PC-3 (cell line): Measurements from ENCODE around the gene TAF6. TPM values are rescaled to one million over a fixed set of nuclear protein-coding genes. Genes with fewer than 3 reads are reported as not detected.

Experiments used
- ATAC-seq: fragments of 200-7000 bp; cut with Tn5 transposase; 2 replicates; pipeline ENCODE4 v1.9.1; 2020; ENCODE audit warnings: mild to moderate bottlenecking, moderate library complexity
- BruUV-seq: library from RNA; stranded (reverse); fragments of 400-500 nt; replicated peaks from 2 replicates; lab custom pipeline; 2021; lab: Mats Ljungman, UMichigan
- CTCF ChIA-PET: fragments of 300-600 bp; sonication (Branson Sonifier 250); formaldehyde crosslinking; loops from one replicate; lab custom pipeline; 2022; ENCODE audit warnings: antibody characterized with exemption; lab: Charles Lee
- POLR2A ChIA-PET: fragments of 300-600 bp; sonication (Branson Sonifier 250); formaldehyde crosslinking; loops from one replicate; lab custom pipeline; 2022; ENCODE audit warnings: antibody characterized with exemption; ENCODE audit not compliant: unreplicated experiment; lab: Charles Lee
- DNase-seq: peaks from one replicate; pipeline ENCODE4 v3.0.0-alpha.2; 2015
- H2AFZ ChIP-seq: fragments of 300-600 bp; sonication (generic); 2 replicates; pipeline ENCODE4 v1.6.0; 2016; ENCODE audit warnings: antibody characterized with exemption, low read length
- H3F3A ChIP-seq: fragments of 300-600 bp; sonication (generic); one replicate; pipeline ENCODE4 v1.6.0; 2017; ENCODE audit warnings: antibody characterized with exemption, low read length, control low read depth, mild to moderate bottlenecking; ENCODE audit not compliant: unreplicated experiment
- H3K27ac ChIP-seq: fragments of 300-600 bp; sonication (generic); 2 replicates; pipeline ENCODE4 v1.5.1; 2016; ENCODE audit warnings: mild to moderate bottlenecking, low read length
- H3K27me3 ChIP-seq: fragments of 300-600 bp; sonication (generic); 2 replicates; pipeline ENCODE4 v1.6.1; 2016; ENCODE audit warnings: low read length, mixed read lengths
- H3K36me3 ChIP-seq: fragments of 300-600 bp; sonication (generic); 2 replicates; pipeline ENCODE4 v1.6.1; 2016; ENCODE audit warnings: low read depth, mixed run types, low read length, mixed read lengths
- H3K4me1 ChIP-seq: fragments of 300-600 bp; sonication (generic); 2 replicates; pipeline ENCODE4 v1.5.1; 2016; ENCODE audit warnings: low read length; ENCODE audit not compliant: insufficient read depth
- H3K4me2 ChIP-seq: fragments of 300-600 bp; sonication (generic); 2 replicates; pipeline ENCODE4 v1.6.0; 2016; ENCODE audit warnings: low read length
- H3K4me3 ChIP-seq: fragments of 300-600 bp; sonication (generic); 2 replicates; pipeline ENCODE4 v1.5.1; 2016; ENCODE audit warnings: mild to moderate bottlenecking, low read length, mixed read lengths
- H3K79me2 ChIP-seq: fragments of 300-600 bp; sonication (generic); 2 replicates; pipeline ENCODE4 v1.6.1; 2017; ENCODE audit warnings: low read length, mixed read lengths
- H3K9ac ChIP-seq: fragments of 300-600 bp; sonication (generic); 2 replicates; pipeline ENCODE4 v1.6.0; 2016; ENCODE audit warnings: mild to moderate bottlenecking, low read length
- H3K9me2 ChIP-seq: fragments of 300-600 bp; sonication (generic); replicated peaks from 2 replicates; pipeline ENCODE4 v1.6.1; 2016; ENCODE audit warnings: mixed run types, low read length, mixed read lengths
- H3K9me3 ChIP-seq: fragments of 300-600 bp; sonication (generic); 2 replicates; pipeline ENCODE4 v1.6.1; 2016; ENCODE audit warnings: low read length, mixed read lengths
- H4K20me1 ChIP-seq: fragments of 300-600 bp; sonication (generic); 2 replicates; pipeline ENCODE4 v1.6.1; 2016; ENCODE audit warnings: low read length, mixed read lengths
- CTCF ChIP-seq: fragments of 300-600 bp; sonication (generic); conservative IDR thresholded peaks from 2 replicates; pipeline ENCODE4 v1.5.1; 2017; ENCODE audit warnings: antibody characterized with exemption, low read depth, mild to moderate bottlenecking, low read length
- EZH2 ChIP-seq: fragments of 300-600 bp; sonication (generic); IDR thresholded peaks from one replicate; pipeline ENCODE4 v1.6.1; 2017; ENCODE audit warnings: antibody characterized with exemption, mild to moderate bottlenecking, low read length; ENCODE audit not compliant: unreplicated experiment
- EZH2phosphoT487 ChIP-seq: fragments of 300-600 bp; sonication (generic); IDR thresholded peaks from 2 replicates; pipeline ENCODE4 v1.6.1; 2018; ENCODE audit warnings: mild to moderate bottlenecking, antibody characterized with exemption, low read length, borderline replicate concordance
- intact Hi-C: fragments of 100-400 bp; cut with micrococcal nuclease; formaldehyde crosslinking; loops from 2 replicates; pipeline ENCODE4 v1.9.0; 2023
- total RNA-seq: library from RNA; depleted of rRNA; stranded (reverse); fragments of >200 nt; gene quantifications from 2 replicates; pipeline ENCODE4 v1.2.3, GENCODE V29; 2014

TAF6 gene
- total RNA-seq, 1 experiment from 2014 or later: 58.6 TPM

GRCh38 chr7:100157334-100158228 lies 38.4 kb upstream of the TAF6 start:
- H3K4me1 ChIP-seq: peaks cover 14% of the 10 kb centered on the region
- DNase-seq: peak; percentile 67
- H4K20me1 ChIP-seq: peaks cover 6% of the 10 kb centered on the region; the same call in 1 of the 2 replicates
- intact Hi-C loops: no loop called here
- POLR2A ChIA-PET: no interaction called here
- H3K9ac ChIP-seq: peak overlapping the region; percentile 89
- peak overlapping the region; percentile 31 for H3K27ac ChIP-seq
- no peak for TF ChIP-seq EZH2
- TF ChIP-seq CTCF: 0 out of 2 replicates have a peak, but pooled peaks have one; percentile 17
- ATAC-seq: peak; percentile 45
- H3K4me2 ChIP-seq: peak overlapping the region; percentile 97
- H3F3A ChIP-seq: no peaks in the 10 kb centered on the region
- peaks cover 32% of the 10 kb centered on the region for H3K79me2 ChIP-seq
- H3K27me3 ChIP-seq: no peaks in the 10 kb centered on the region
- H3K9me3 ChIP-seq: no peaks in the 10 kb centered on the region
- BruUV-seq: TSS peak; percentile 51
- no peak overlapping the region for H2AFZ ChIP-seq
- CTCF ChIA-PET: no interaction called here
- H3K36me3 ChIP-seq: peaks cover 10% of the 10 kb centered on the region; the same call in 1 of the 2 replicates
- no peaks in the 10 kb centered on the region for H3K9me2 ChIP-seq
- H3K4me3 ChIP-seq: peak overlapping the region; percentile 89

GRCh38 chr7:100157069-100157333 lies 37.8 kb upstream of the TAF6 start:
- no peak for TF ChIP-seq CTCF
- TF ChIP-seq EZH2phosphoT487: no peak
- TF ChIP-seq EZH2: no peak
- Histone ChIP-seq H2AFZ (no peak overlapping the region), H4K20me1 (peaks cover 6% of the 10 kb centered on the region; the same call in 1 of the 2 replicates), H3K27ac (no peak overlapping the region), H3K4me2 (peak overlapping the region; percentile 97), H3K9me3 (no peaks in the 10 kb centered on the region), H3K4me3 (peak overlapping the region; percentile 89; the same call in 1 of the 2 replicates), H3K4me1 (peaks cover 14% of the 10 kb centered on the region), H3K9me2 (no peaks in the 10 kb centered on the region), H3F3A (no peaks in the 10 kb centered on the region), H3K27me3 (no peaks in the 10 kb centered on the region), H3K36me3 (peaks cover 10% of the 10 kb centered on the region; the same call in 1 of the 2 replicates), H3K79me2 (peaks cover 32% of the 10 kb centered on the region), H3K9ac (no peak overlapping the region)
- ATAC-seq: no peak
- BruUV-seq: no TSS peak
- CTCF ChIA-PET: no interaction called here
- POLR2A ChIA-PET: no interaction called here
- intact Hi-C loops: no loop called here
- DNase-seq: no peak
